ENCODE measurements around the gene GCAT. TPM values are rescaled to one million over a fixed set of nuclear protein-coding genes. Genes with fewer than 3 reads are reported as not detected.

Gene GCAT
- total and polyA plus RNA-seq, 9 of the 15 experiments (the other 6 are each of a cell fraction or from before 2014, with no cell fraction given): 1.9 to 69.9 (median 26.4) TPM

- TF ChIP-seq HOMEZ (CRISPR knock-in tag; IDR thresholded peaks at IDR 0.05): no peak
- TF ChIP-seq ZBTB5 (IDR thresholded peaks at IDR 0.05): no peak
- TF ChIP-seq POLR2H (tag; IDR thresholded peaks at IDR 0.05; ENCODE audit: low read depth): no peak
- no peak for TF ChIP-seq CC2D1A (IDR thresholded peaks at IDR 0.05)
Measured at GRCh38 chr22:37817705-37818408, 10.1 kb downstream of the GCAT start (continued).

GRCh38 chr22:37818409-37819104, 10.8 kb downstream of the GCAT start:
- CTCF ChIA-PET (ENCODE audit: low intra/inter-chr PET ratio): interaction anchor here (2.1 to 2.4 kb wide), 2 partner anchors 45 to 146 kb away, joined by 9 to 12 read pairs; no protein-coding TSS in a partner anchor
- intact Hi-C loops (cut with micrococcal nuclease): no loop called here
- WGBS (ENCODE audit: insufficient coverage, low coverage, missing lambda C conversion rate): 98% methylated on average over 26 of the region's 68 CpGs
- BruUV-seq (replicated peaks): no TSS peak
- H3K27me3 ChIP-seq (ENCODE audit: control insufficient read depth in 2 of 2, insufficient read depth in 2 of 2, low read length in 2 of 2): no peaks in the 10 kb centered on the region
- H3K4me1 ChIP-seq (replicated peaks in 1 of 2; ENCODE audit: control insufficient read depth in 2 of 2, insufficient read depth in 2 of 2, low read length in 2 of 2): peaks cover 7 to 20% of the 10 kb centered on the region in 2 experiments; a peak in 4 of 5 replicates
- no peak overlapping the region for H3K4me3 ChIP-seq
- DNase-seq (ENCODE audit: extremely low read depth in 1 of 4, low spot score in 3 of 4) (no peak), ATAC-seq (no peak), FAIRE-seq (no peak)
- H4K20me1 ChIP-seq (replicated peaks; ENCODE audit: control insufficient read depth, insufficient read depth, low read length): no peaks in the 10 kb centered on the region
- H3K36me3 ChIP-seq (ENCODE audit: control insufficient read depth, insufficient read depth, low read length): peaks cover 35% of the 10 kb centered on the region; the same call in 2 of the 3 replicates
- TF ChIP-seq HNRNPL (IDR thresholded peaks at IDR 0.05; ENCODE audit: low read depth, low read length) (peak; percentile 30; the same call in 1 of the 2 replicates), RBFOX2 (IDR thresholded peaks at IDR 0.05; ENCODE audit: low read depth, low read length) (peak; percentile 57), FIP1L1 (IDR thresholded peaks at IDR 0.05; ENCODE audit: low read depth, low read length, poor library complexity, severe bottlenecking) (peak; percentile 63), TAF9B (IDR thresholded peaks at IDR 0.05; ENCODE audit: partially characterized antibody) (no peak), ZBTB33 (CRISPR knock-in tag; IDR thresholded peaks at IDR 0.05) (peak; percentile 97), POLR2G (IDR thresholded peaks at IDR 0.05; ENCODE audit: low read depth, low read length) (peak; percentile 82), CBX1 (IDR thresholded peaks at IDR 0.05; ENCODE audit: low read depth) (no peak), GABPB1 (CRISPR knock-in tag; IDR thresholded peaks at IDR 0.05) (no peak)
- H2AFZ ChIP-seq (ENCODE audit: low read depth, low read length): no peak overlapping the region
- H3K27ac ChIP-seq (ENCODE audit: extremely low read depth, low read depth, low read length): no peak overlapping the region
- in situ Hi-C loops (cut with MboI): loop anchor here (5.0 kb wide), 1 partner anchor 144 kb away; no protein-coding TSS in a partner anchor
- H3K4me2 ChIP-seq (ENCODE audit: insufficient read depth, low read length): no peak overlapping the region
- H3K9me1 ChIP-seq (ENCODE audit: control insufficient read depth, insufficient read depth, low read length): no peaks in the 10 kb centered on the region
- no peaks in the 10 kb centered on the region for H3K9me3 ChIP-seq (replicated peaks; ENCODE audit: control insufficient read depth, insufficient read depth, low read depth, low read length)
- POLR2A ChIA-PET: interaction anchor here (0.6 to 5.0 kb wide), 8 partner anchors 9 to 136 kb away, joined by 3 to 34 read pairs (median 5); partner anchors contain the start of gene GCAT
- no peaks in the 10 kb centered on the region for H3K79me2 ChIP-seq (ENCODE audit: control insufficient read depth, insufficient read depth, low read length)
- H3K9ac ChIP-seq (ENCODE audit: insufficient read depth in 1 of 2, low read depth in 2 of 2, low read length in 2 of 2): no peak overlapping the region
